ENCODE measurements around the gene SERPING1. TPM values are rescaled to one million over a fixed set of nuclear protein-coding genes. Genes with fewer than 3 reads are reported as not detected.
A peak's percentile ranks its signal among the peaks of the same experiment; 100 is the strongest.
"Not testable (repeated sequence)": the region's sequence is repeated elsewhere in the genome, so short reads cannot be mapped to it uniquely, and the experiment has no call there.

Gene SERPING1
- total RNA-seq, 1 experiment from 2014 or later, result 0.74 TPM

GRCh38 chr11:57652230-57652629, 54.7 kb downstream of the SERPING1 start:
- DNase-seq (ENCODE audit: low spot score), result not testable (repeated sequence)

GRCh38 chr11:57652662-57653061, 55.2 kb downstream of the SERPING1 start:
- DNase-seq (ENCODE audit: low spot score), result no peak

GRCh38 chr11:57653163-57653562, 55.7 kb downstream of the SERPING1 start:
- no peak for DNase-seq (ENCODE audit: low spot score)

DNA sequence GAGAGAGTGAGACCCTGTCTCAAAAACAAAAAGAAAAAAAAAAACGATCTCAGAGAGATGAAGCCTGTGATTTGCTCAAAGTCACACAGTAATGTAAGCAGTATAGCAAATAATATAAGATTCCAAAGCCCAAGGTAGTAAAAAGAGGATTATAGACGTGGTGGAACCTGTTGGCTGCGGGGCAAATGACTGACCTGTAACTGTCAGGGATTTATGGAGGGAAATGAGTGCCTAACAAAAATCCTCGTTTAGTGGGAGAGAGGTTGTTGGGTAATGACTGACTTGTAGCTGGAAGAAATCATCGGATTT, 59.4 kb downstream of the SERPING1 start:
- no peak for DNase-seq (ENCODE audit: low spot score)

GRCh38 chr11:57657194-57658022, 59.9 kb downstream of the SERPING1 start, which contains the start of gene CLP1:
Gene CLP1 (plus strand): TSS chr11:57657762. CDS start chr11:57659477, 1,715 bp downstream.
- DNase-seq (ENCODE audit: low spot score), result peak; percentile 97

DNA sequence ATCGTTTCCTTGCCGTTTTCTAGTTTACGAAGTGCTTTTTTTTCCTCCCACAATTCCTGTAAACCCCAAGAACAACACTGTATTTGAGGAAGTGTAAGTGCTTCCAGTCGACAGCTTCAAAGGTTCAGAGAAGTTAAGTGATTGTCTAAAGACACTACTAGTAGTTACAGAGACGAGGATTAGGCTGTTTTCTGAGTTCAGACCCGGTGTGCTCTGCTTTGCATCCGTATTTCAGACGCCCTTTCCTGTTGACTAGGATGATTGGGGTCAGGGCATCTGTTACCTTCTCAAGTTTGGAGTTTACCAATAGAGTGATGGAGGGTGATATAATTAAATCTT, 60.5 kb downstream of the SERPING1 start:
- no peak for DNase-seq (ENCODE audit: low spot score)

- no peak for DNase-seq (ENCODE audit: low spot score)
Measured at GRCh38 chr11:57659669-57660068, 62.2 kb downstream of the SERPING1 start.

GRCh38 chr11:57662893-57663292, 65.4 kb downstream of the SERPING1 start:
- DNase-seq (ENCODE audit: low spot score), result no peak

GRCh38 chr11:57663975-57664374, 66.5 kb downstream of the SERPING1 start:
- DNase-seq (ENCODE audit: low spot score), result no peak

Other genes with a start within 250 kb of the SERPING1 start
- gene PRG3, start 216.5 kb upstream of the SERPING1 start, total RNA-seq (2014; rRNA removed; shearing (Covaris generic)), result not detected in 2 replicates
- gene PRG2, start 207.0 kb upstream of the SERPING1 start, total RNA-seq (2014; rRNA removed; shearing (Covaris generic)), result not detected in 2 replicates
- 18.4 and 20.5 TPM in 2 replicates for gene SLC43A3, start 170.6 kb upstream of the SERPING1 start, total RNA-seq (2014; rRNA removed; shearing (Covaris generic))
- gene RTN4RL2, start 137.2 kb upstream of the SERPING1 start, total RNA-seq (2014; rRNA removed; shearing (Covaris generic)), result 0.64 and 1.6 TPM in 2 replicates
- gene SLC43A1, start 82.0 kb upstream of the SERPING1 start, total RNA-seq (2014; rRNA removed; shearing (Covaris generic)), result 3.4 and 5.2 TPM in 2 replicates
- 59.7 and 95.9 TPM in 2 replicates for gene TIMM10, start 66.9 kb upstream of the SERPING1 start, total RNA-seq (2014; rRNA removed; shearing (Covaris generic))
- not detected in 2 replicates for gene SMTNL1, start 60.1 kb upstream of the SERPING1 start, total RNA-seq (2014; rRNA removed; shearing (Covaris generic))
- gene UBE2L6, start 30.0 kb upstream of the SERPING1 start, total RNA-seq (2014; rRNA removed; shearing (Covaris generic)), result 52.5 and 69.6 TPM in 2 replicates
- 0.60 and 1.4 TPM in 2 replicates for gene YPEL4, start 52.2 kb downstream of the SERPING1 start, total RNA-seq (2014; rRNA removed; shearing (Covaris generic))
- gene CLP1, start 60.1 kb downstream of the SERPING1 start, total RNA-seq (2014; rRNA removed; shearing (Covaris generic)), result 20.5 and 22.9 TPM in 2 replicates
- 20.7 and 21.4 TPM in 2 replicates for gene ZDHHC5, start 70.4 kb downstream of the SERPING1 start, total RNA-seq (2014; rRNA removed; shearing (Covaris generic))
- 21.2 and 30.4 TPM in 2 replicates for gene MED19, start 114.5 kb downstream of the SERPING1 start, total RNA-seq (2014; rRNA removed; shearing (Covaris generic))
- 102 and 119 TPM in 2 replicates for gene TMX2, start 114.9 kb downstream of the SERPING1 start, total RNA-seq (2014; rRNA removed; shearing (Covaris generic))
- gene SELENOH, start 143.8 kb downstream of the SERPING1 start, total RNA-seq (2014; rRNA removed; shearing (Covaris generic)), result 235 and 274 TPM in 2 replicates
- not detected in 2 replicates for gene BTBD18, start 154.1 kb downstream of the SERPING1 start, total RNA-seq (2014; rRNA removed; shearing (Covaris generic))
- gene CTNND1, start 164.1 kb downstream of the SERPING1 start, total RNA-seq (2014; rRNA removed; shearing (Covaris generic)), result 66.9 and 70.8 TPM in 2 replicates